ENCODE data around the gene LAMA2. TPM values are rescaled to one million over a fixed set of nuclear protein-coding genes. Genes with fewer than 3 reads are reported as not detected.

Gene LAMA2
- total and polyA plus RNA-seq, 2 experiments from 2014 or later, result 0.91 to 6.4 TPM

DNA sequence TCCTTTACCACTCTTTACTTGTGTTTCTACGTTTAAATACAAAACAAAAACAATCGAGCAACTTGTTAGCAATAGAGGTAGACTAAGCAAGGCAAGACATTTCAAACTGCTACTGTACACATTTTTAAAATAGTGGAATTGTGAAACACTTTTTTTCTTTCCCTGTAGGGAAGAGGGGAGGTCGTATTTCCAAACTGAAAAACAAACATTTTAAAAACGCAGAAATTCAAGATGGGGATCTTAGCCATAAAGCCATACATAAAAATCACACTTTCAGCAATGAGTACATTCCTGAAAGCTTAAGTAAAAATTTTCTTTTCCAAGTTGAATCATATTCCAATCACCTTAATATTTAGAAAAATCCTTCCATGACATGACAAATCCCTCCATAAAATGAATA, 267.6 kb downstream of the LAMA2 start (continued):
- no peak for TF ChIP-seq EZH2 (IDR thresholded peaks at IDR 0.05; ENCODE audit: low read depth, unreplicated experiment)
- no peak for TF ChIP-seq ZNF114 (CRISPR knock-in tag; IDR thresholded peaks at IDR 0.05)
- TF ChIP-seq ZNF331 (CRISPR knock-in tag; IDR thresholded peaks at IDR 0.05; ENCODE audit: low read depth), result no peak
- TF ChIP-seq, protein P1, sequence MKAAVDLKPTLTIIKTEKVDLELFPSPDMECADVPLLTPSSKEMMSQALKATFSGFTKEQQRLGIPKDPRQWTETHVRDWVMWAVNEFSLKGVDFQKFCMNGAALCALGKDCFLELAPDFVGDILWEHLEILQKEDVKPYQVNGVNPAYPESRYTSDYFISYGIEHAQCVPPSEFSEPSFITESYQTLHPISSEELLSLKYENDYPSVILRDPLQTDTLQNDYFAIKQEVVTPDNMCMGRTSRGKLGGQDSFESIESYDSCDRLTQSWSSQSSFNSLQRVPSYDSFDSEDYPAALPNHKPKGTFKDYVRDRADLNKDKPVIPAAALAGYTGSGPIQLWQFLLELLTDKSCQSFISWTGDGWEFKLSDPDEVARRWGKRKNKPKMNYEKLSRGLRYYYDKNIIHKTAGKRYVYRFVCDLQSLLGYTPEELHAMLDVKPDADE (IDR thresholded peaks at IDR 0.05), result no peak
- no peak for TF ChIP-seq NANOG (IDR thresholded peaks at IDR 0.05; ENCODE audit: borderline replicate concordance)
- TF ChIP-seq POLR2AphosphoS5 (IDR thresholded peaks at IDR 0.05; ENCODE audit: low read depth), result no peak
- no peak for TF ChIP-seq CREB1 (CRISPR knock-in tag; IDR thresholded peaks at IDR 0.05; ENCODE audit: low read depth)
- TF ChIP-seq STAT1 (IDR thresholded peaks at IDR 0.05; ENCODE audit: unreplicated experiment), result no peak
- TF ChIP-seq, protein P2, sequence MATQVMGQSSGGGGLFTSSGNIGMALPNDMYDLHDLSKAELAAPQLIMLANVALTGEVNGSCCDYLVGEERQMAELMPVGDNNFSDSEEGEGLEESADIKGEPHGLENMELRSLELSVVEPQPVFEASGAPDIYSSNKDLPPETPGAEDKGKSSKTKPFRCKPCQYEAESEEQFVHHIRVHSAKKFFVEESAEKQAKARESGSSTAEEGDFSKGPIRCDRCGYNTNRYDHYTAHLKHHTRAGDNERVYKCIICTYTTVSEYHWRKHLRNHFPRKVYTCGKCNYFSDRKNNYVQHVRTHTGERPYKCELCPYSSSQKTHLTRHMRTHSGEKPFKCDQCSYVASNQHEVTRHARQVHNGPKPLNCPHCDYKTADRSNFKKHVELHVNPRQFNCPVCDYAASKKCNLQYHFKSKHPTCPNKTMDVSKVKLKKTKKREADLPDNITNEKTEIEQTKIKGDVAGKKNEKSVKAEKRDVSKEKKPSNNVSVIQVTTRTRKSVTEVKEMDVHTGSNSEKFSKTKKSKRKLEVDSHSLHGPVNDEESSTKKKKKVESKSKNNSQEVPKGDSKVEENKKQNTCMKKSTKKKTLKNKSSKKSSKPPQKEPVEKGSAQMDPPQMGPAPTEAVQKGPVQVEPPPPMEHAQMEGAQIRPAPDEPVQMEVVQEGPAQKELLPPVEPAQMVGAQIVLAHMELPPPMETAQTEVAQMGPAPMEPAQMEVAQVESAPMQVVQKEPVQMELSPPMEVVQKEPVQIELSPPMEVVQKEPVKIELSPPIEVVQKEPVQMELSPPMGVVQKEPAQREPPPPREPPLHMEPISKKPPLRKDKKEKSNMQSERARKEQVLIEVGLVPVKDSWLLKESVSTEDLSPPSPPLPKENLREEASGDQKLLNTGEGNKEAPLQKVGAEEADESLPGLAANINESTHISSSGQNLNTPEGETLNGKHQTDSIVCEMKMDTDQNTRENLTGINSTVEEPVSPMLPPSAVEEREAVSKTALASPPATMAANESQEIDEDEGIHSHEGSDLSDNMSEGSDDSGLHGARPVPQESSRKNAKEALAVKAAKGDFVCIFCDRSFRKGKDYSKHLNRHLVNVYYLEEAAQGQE (IDR thresholded peaks at IDR 0.05; ENCODE audit: unreplicated experiment), result no peak

DNA sequence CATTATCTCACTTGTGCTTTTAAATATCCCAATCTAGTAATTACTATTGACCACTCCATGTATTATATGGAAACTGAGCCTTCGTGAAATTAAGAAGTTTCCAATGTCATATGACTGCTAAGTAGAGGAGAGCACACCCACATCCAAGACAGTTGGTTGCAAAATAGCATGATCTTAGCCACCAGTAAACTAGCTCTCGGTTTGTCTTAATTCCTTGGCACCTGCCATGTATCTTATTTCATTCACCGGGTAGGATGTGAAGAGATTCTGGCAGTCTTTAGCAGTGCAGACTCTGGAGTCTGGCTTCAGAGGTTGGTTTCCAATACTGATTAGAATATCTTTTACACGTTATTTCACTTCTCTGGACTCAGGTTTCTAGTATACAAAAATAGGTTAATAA, 270.3 kb downstream of the LAMA2 start:
- DNase-seq (ENCODE audit: low spot score) (no peak), ATAC-seq (no peak)
- no peaks in the 10 kb centered on the region for H3K79me2 ChIP-seq (replicated peaks; ENCODE audit: insufficient read depth)
- no peaks in the 10 kb centered on the region for H3K36me3 Mint-ChIP-seq (ENCODE audit: low read depth)
- H3K4me3 Mint-ChIP-seq, result no peak overlapping the region
- H3K36me3 ChIP-seq (ENCODE audit: insufficient read depth), result no peaks in the 10 kb centered on the region
- H3K27ac Mint-ChIP-seq, result no peak overlapping the region
- H2AFZ ChIP-seq, result no peak overlapping the region
- H4K20me1 ChIP-seq (replicated peaks; ENCODE audit: insufficient read depth), result no peaks in the 10 kb centered on the region
- H3K27me3 Mint-ChIP-seq (ENCODE audit: insufficient read depth, low read depth, poor library complexity), result no peaks in the 10 kb centered on the region
- no peak overlapping the region for H3K4me2 ChIP-seq
- no peaks in the 10 kb centered on the region for H3F3A ChIP-seq (replicated peaks; ENCODE audit: low read depth)
- H3K4me1 ChIP-seq (ENCODE audit: insufficient read depth), result no peaks in the 10 kb centered on the region
- no peaks in the 10 kb centered on the region for H3K4me1 Mint-ChIP-seq
- no peaks in the 10 kb centered on the region for H3K9me3 Mint-ChIP-seq
- H3K9me2 ChIP-seq (ENCODE audit: insufficient read depth), result no peaks in the 10 kb centered on the region
- no peak overlapping the region for H3K27ac ChIP-seq (ENCODE audit: low read depth)
- no peak overlapping the region for H3K4me3 ChIP-seq
- H3K27me3 ChIP-seq (ENCODE audit: insufficient read depth), result no peaks in the 10 kb centered on the region
- TF ChIP-seq EZH2 (IDR thresholded peaks at IDR 0.05; ENCODE audit: low read depth, unreplicated experiment), result no peak
- TF ChIP-seq EZH2phosphoT487 (IDR thresholded peaks at IDR 0.05; ENCODE audit: unreplicated experiment), result no peak
- TF ChIP-seq, protein P2 (IDR thresholded peaks at IDR 0.05; ENCODE audit: unreplicated experiment), result no peak
- TF ChIP-seq STAT1 (IDR thresholded peaks at IDR 0.05; ENCODE audit: unreplicated experiment), result no peak
- TF ChIP-seq, protein P3, sequence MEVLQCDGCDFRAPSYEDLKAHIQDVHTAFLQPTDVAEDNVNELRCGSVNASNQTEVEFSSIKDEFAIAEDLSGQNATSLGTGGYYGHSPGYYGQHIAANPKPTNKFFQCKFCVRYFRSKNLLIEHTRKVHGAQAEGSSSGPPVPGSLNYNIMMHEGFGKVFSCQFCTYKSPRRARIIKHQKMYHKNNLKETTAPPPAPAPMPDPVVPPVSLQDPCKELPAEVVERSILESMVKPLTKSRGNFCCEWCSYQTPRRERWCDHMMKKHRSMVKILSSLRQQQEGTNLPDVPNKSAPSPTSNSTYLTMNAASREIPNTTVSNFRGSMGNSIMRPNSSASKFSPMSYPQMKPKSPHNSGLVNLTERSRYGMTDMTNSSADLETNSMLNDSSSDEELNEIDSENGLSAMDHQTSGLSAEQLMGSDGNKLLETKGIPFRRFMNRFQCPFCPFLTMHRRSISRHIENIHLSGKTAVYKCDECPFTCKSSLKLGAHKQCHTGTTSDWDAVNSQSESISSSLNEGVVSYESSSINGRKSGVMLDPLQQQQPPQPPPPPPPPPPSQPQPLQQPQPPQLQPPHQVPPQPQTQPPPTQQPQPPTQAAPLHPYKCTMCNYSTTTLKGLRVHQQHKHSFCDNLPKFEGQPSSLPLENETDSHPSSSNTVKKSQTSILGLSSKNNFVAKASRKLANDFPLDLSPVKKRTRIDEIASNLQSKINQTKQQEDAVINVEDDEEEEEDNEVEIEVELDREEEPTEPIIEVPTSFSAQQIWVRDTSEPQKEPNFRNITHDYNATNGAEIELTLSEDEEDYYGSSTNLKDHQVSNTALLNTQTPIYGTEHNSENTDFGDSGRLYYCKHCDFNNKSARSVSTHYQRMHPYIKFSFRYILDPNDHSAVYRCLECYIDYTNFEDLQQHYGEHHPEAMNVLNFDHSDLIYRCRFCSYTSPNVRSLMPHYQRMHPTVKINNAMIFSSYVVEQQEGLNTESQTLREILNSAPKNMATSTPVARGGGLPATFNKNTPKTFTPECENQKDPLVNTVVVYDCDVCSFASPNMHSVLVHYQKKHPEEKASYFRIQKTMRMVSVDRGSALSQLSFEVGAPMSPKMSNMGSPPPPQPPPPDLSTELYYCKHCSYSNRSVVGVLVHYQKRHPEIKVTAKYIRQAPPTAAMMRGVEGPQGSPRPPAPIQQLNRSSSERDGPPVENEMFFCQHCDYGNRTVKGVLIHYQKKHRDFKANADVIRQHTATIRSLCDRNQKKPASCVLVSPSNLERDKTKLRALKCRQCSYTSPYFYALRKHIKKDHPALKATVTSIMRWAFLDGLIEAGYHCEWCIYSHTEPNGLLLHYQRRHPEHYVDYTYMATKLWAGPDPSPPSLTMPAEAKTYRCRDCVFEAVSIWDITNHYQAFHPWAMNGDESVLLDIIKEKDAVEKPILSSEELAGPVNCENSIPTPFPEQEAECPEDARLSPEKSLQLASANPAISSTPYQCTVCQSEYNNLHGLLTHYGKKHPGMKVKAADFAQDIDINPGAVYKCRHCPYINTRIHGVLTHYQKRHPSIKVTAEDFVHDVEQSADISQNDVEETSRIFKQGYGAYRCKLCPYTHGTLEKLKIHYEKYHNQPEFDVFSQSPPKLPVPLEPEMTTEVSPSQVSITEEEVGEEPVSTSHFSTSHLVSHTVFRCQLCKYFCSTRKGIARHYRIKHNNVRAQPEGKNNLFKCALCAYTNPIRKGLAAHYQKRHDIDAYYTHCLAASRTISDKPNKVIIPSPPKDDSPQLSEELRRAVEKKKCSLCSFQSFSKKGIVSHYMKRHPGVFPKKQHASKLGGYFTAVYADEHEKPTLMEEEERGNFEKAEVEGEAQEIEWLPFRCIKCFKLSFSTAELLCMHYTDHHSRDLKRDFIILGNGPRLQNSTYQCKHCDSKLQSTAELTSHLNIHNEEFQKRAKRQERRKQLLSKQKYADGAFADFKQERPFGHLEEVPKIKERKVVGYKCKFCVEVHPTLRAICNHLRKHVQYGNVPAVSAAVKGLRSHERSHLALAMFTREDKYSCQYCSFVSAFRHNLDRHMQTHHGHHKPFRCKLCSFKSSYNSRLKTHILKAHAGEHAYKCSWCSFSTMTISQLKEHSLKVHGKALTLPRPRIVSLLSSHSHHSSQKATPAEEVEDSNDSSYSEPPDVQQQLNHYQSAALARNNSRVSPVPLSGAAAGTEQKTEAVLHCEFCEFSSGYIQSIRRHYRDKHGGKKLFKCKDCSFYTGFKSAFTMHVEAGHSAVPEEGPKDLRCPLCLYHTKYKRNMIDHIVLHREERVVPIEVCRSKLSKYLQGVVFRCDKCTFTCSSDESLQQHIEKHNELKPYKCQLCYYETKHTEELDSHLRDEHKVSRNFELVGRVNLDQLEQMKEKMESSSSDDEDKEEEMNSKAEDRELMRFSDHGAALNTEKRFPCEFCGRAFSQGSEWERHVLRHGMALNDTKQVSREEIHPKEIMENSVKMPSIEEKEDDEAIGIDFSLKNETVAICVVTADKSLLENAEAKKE (CRISPR knock-in tag; IDR thresholded peaks at IDR 0.05), result no peak
- TF ChIP-seq ZNF114 (CRISPR knock-in tag; IDR thresholded peaks at IDR 0.05), result no peak
- TF ChIP-seq POLR2AphosphoS5 (IDR thresholded peaks at IDR 0.05; ENCODE audit: low read depth), result no peak
